ENCODE results near the gene GLCCI1. TPM values are rescaled to one million over a fixed set of nuclear protein-coding genes. Genes with fewer than 3 reads are reported as not detected.

Gene GLCCI1
- total RNA-seq, 1 experiment from 2014 or later, result 4.6 TPM

- Histone ChIP-seq H3K4me1 (ENCODE audit: control insufficient read depth in 1 of 2, insufficient read depth in 2 of 2, low read length in 2 of 2) (no peaks in the 10 kb centered on the region), H3K79me2 (ENCODE audit: insufficient read depth, low read length) (no peaks in the 10 kb centered on the region), H3K4me2 (ENCODE audit: low read length) (no peak overlapping the region), H3K9ac (ENCODE audit: low read length) (no peak overlapping the region), H4K20me1 (ENCODE audit: insufficient read depth) (no peaks in the 10 kb centered on the region), H3K27ac (ENCODE audit: low read depth, low read length) (no peak overlapping the region), H3K27me3 (ENCODE audit: insufficient read depth, low read length) (no peaks in the 10 kb centered on the region), H3K9me3 (ENCODE audit: control insufficient read depth in 1 of 2, insufficient read depth in 1 of 2, low read depth in 1 of 2, low read length in 2 of 2) (no peaks in the 10 kb centered on the region), H2AFZ (ENCODE audit: low read depth, low read length, poor library complexity, severe bottlenecking) (no peak overlapping the region), H3K36me3 (ENCODE audit: control insufficient read depth in 1 of 2, insufficient read depth in 2 of 2, low read length in 2 of 2) (no peaks in the 10 kb centered on the region), H3K4me3 (replicated peaks in 1 of 2; ENCODE audit: low read depth in 1 of 2, low read length in 2 of 2) (no peak overlapping the region), H3K9me2 (ENCODE audit: insufficient read depth) (no peaks in the 10 kb centered on the region)
- intact Hi-C loops (cut with micrococcal nuclease), result loop anchor here (10.0 kb wide), 1 partner anchor 351 kb away; no protein-coding TSS in a partner anchor
- ATAC-seq, result peak; percentile 96
- DNase-seq (ENCODE audit: low read depth, low spot score), result peak; percentile 10
- no TSS peak for BruUV-seq (replicated peaks)
- TF ChIP-seq CTCF (IDR thresholded peaks at IDR 0.05 in 2 of 3, conservative IDR thresholded peaks at IDR 0.05 in 1 of 3; ENCODE audit: borderline replicate concordance in 1 of 3, insufficient read depth in 1 of 3, low read depth in 2 of 3, low read length in 2 of 3) (peak; percentile 13 to 63 (median 51); a peak in 5 of 6 replicates), ZFX (IDR thresholded peaks at IDR 0.05) (no peak), TCF7L2 (IDR thresholded peaks at IDR 0.05; ENCODE audit: borderline replicate concordance, extremely low read depth, insufficient read depth, insufficient read length) (no peak), CEBPB (IDR thresholded peaks at IDR 0.05; ENCODE audit: low read depth) (peak; percentile 20; the same call in 1 of the 2 replicates), ATF3 (IDR thresholded peaks at IDR 0.05) (no peak), EZH2phosphoT487 (IDR thresholded peaks at IDR 0.05; ENCODE audit: borderline replicate concordance) (no peak), RAD21 (IDR thresholded peaks at IDR 0.05; ENCODE audit: low read depth) (peak; percentile 57), JUND (IDR thresholded peaks at IDR 0.05) (no peak)
- ChIA-PET POLR2A (no interaction called here), CTCF (interaction anchor here (0.7 to 1.4 kb wide), 3 partner anchors 12 to 354 kb away, joined by 3 to 11 read pairs (median 3); no protein-coding TSS in a partner anchor), RAD21 (ENCODE audit: low non-redundant PET in 1 of 2, low total read pairs in 2 of 2, uncharacterized antibody in 2 of 2, unreplicated experiment in 2 of 2) (interaction anchor here in 1 of 2 experiments (1.0 kb wide), 1 partner anchor 355 kb away, joined by 3 read pairs; no protein-coding TSS in a partner anchor)
Observed at GRCh38 chr7:8035647-8036518, 67.3 kb downstream of the GLCCI1 start.

All from HCT116 (cell line).